HEK293T (cell line): ENCODE results near the gene PPT2.

Experiments used
- ARNT ChIP-seq: fragments of 450-650 bp; IDR thresholded peaks from 2 replicates; pipeline ENCODE4 v1.6.1; 2017; ENCODE audit warnings: mild to moderate bottlenecking
- BHLHE40 ChIP-seq: fragments of 450-650 bp; IDR thresholded peaks from 2 replicates; pipeline ENCODE4 v1.6.1; 2016; ENCODE audit warnings: mild to moderate bottlenecking, moderate library complexity, borderline replicate concordance
- CTBP1 ChIP-seq: fragments of 450-650 bp; IDR thresholded peaks from 2 replicates; pipeline ENCODE4 v1.6.1; 2016; ENCODE audit warnings: borderline replicate concordance
- FOXK2 ChIP-seq: fragments of 450-650 bp; IDR thresholded peaks from 2 replicates; pipeline ENCODE4 v1.6.1; 2016; ENCODE audit warnings: mild to moderate bottlenecking
- HDGF ChIP-seq: fragments of 450-650 bp; IDR thresholded peaks from 2 replicates; pipeline ENCODE4 v1.6.1; 2017; ENCODE audit warnings: antibody characterized with exemption, borderline replicate concordance
- NFRKB ChIP-seq: fragments of 450-650 bp; IDR thresholded peaks from 2 replicates; pipeline ENCODE4 v1.6.1; 2016; ENCODE audit warnings: mild to moderate bottlenecking, moderate library complexity
- SP1 ChIP-seq: fragments of 450-650 bp; IDR thresholded peaks from 2 replicates; pipeline ENCODE4 v1.6.1; 2017
- SUZ12 ChIP-seq: fragments of 450-650 bp; IDR thresholded peaks from 2 replicates; pipeline ENCODE4 v1.6.1; 2016; ENCODE audit warnings: mild to moderate bottlenecking
- TARDBP ChIP-seq: fragments of 450-650 bp; IDR thresholded peaks from 2 replicates; pipeline ENCODE4 v1.6.1; 2016

- TF ChIP-seq NFRKB (no peak), SP1 (no peak), BHLHE40 (no peak), TARDBP (no peak), SUZ12 (no peak), FOXK2 (no peak), ARNT (no peak), CTBP1 (no peak), HDGF (no peak)
Measured at GRCh38 chr6:32108727-32109113, 45.2 kb upstream of the PPT2 start.
